Type B pancreatic cell (in vitro differentiated cells): ENCODE results near the gene SLC6A13. TPM values are rescaled to one million over a fixed set of nuclear protein-coding genes. Genes with fewer than 3 reads are reported as not detected.
A peak's percentile ranks its signal among the peaks of the same experiment; 100 is the strongest.
"Not testable (repeated sequence)": the region's sequence is repeated elsewhere in the genome, so short reads cannot be mapped to it uniquely, and the experiment has no call there.

ENCODE experiments used
- DNase-seq: peaks from one replicate; pipeline ENCODE4 v3.0.0; 2021; ENCODE audit warnings: mixed read lengths; ENCODE audit not compliant: unreplicated experiment; ENCODE audit errors: extremely low spot score
- H3K27ac Mint-ChIP-seq: 2 replicates; pipeline ENCODE4 v1.8.0; 2021; ENCODE audit warnings: mild to moderate bottlenecking, mixed read lengths
- H3K27me3 Mint-ChIP-seq: 2 replicates; pipeline ENCODE4 v1.8.0; 2021; ENCODE audit warnings: mixed read lengths
- H3K36me3 Mint-ChIP-seq: 2 replicates; pipeline ENCODE4 v1.8.0; 2021; ENCODE audit warnings: mixed read lengths
- H3K4me1 Mint-ChIP-seq: one replicate; pipeline ENCODE4 v1.8.0; 2021; ENCODE audit warnings: mixed read lengths; ENCODE audit not compliant: unreplicated experiment
- H3K4me3 Mint-ChIP-seq: 2 replicates; pipeline ENCODE4 v1.8.0; 2021; ENCODE audit warnings: mild to moderate bottlenecking, mixed read lengths
- H3K9me3 Mint-ChIP-seq: 2 replicates; pipeline ENCODE4 v1.8.0; 2021; ENCODE audit warnings: mixed read lengths
- long read RNA-seq: library from polyadenylated mRNA; unstranded; transcript quantifications from one replicate; pipeline ENCODE4 v2.0.0, GENCODE V29; 2020
- total RNA-seq: library from RNA; stranded (reverse); gene quantifications from 2 replicates; pipeline ENCODE4 v1.2.1, GENCODE V29; 2021; ENCODE audit warnings: low replicate concordance
- TF ChIP-seq, protein P1 (sequence below): fragments of 200-600 bp; sonication (generic); conservative IDR thresholded peaks from 2 replicates; pipeline ENCODE4 v1.5.0; 2021; ENCODE audit warnings: antibody characterized with exemption, mild to moderate bottlenecking

Gene SLC6A13
- 5.5 and 7.0 TPM in 2 replicates for total RNA-seq
- long read RNA-seq, partial matches to known transcripts: 1 of 11 reads
- long read RNA-seq, other reads (novel, unspliced or antisense): 4 of 11 reads

GRCh38 chr12:262817-263216 is at the start of gene SLC6A13:
Gene SLC6A13, minus strand, starts transcription at chr12:262836. Its CDS starts 2,784 bp downstream, at chr12:260052.
- Mint-ChIP-seq H3K4me1 (peaks cover 12% of the 10 kb centered on the region), H3K27ac (peak within 1 kb of the TSS; percentile 79), H3K4me3 (peak within 1 kb of the TSS; percentile 75), H3K27me3 (peaks cover 17% of the 10 kb centered on the region), H3K36me3 (no peaks in the 10 kb centered on the region), H3K9me3 (no peaks in the 10 kb centered on the region)
- TF ChIP-seq, protein P1, sequence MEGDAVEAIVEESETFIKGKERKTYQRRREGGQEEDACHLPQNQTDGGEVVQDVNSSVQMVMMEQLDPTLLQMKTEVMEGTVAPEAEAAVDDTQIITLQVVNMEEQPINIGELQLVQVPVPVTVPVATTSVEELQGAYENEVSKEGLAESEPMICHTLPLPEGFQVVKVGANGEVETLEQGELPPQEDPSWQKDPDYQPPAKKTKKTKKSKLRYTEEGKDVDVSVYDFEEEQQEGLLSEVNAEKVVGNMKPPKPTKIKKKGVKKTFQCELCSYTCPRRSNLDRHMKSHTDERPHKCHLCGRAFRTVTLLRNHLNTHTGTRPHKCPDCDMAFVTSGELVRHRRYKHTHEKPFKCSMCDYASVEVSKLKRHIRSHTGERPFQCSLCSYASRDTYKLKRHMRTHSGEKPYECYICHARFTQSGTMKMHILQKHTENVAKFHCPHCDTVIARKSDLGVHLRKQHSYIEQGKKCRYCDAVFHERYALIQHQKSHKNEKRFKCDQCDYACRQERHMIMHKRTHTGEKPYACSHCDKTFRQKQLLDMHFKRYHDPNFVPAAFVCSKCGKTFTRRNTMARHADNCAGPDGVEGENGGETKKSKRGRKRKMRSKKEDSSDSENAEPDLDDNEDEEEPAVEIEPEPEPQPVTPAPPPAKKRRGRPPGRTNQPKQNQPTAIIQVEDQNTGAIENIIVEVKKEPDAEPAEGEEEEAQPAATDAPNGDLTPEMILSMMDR: no peak
- DNase-seq: no peak

DNA sequence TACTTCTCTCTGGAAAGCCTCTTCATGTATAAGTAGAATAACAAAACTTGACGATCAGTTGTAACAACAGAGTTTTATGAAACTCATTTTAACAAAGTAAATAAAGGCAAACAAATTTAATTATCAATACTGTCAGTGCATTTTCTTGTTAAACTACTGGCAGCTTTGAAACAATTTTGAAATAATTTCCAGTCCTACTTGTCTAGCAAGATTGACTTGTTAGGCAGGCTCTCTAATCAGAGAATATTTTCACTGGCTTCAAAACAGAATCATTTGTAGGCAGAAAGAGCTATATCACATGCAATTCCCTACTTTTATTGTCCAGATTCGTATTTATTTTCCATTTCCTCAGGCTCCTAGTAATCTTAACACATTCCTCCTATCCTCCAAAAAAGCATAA is 45.9 kb upstream of the SLC6A13 start:
- Mint-ChIP-seq H3K4me3 (peak overlapping the region; percentile 18), H3K27ac (peak overlapping the region; percentile 53), H3K36me3 (peaks cover 88% of the 10 kb centered on the region), H3K9me3 (no peaks in the 10 kb centered on the region), H3K4me1 (no peaks in the 10 kb centered on the region), H3K27me3 (no peaks in the 10 kb centered on the region)
- TF ChIP-seq, protein P1: no peak
- DNase-seq: no peak

DNA sequence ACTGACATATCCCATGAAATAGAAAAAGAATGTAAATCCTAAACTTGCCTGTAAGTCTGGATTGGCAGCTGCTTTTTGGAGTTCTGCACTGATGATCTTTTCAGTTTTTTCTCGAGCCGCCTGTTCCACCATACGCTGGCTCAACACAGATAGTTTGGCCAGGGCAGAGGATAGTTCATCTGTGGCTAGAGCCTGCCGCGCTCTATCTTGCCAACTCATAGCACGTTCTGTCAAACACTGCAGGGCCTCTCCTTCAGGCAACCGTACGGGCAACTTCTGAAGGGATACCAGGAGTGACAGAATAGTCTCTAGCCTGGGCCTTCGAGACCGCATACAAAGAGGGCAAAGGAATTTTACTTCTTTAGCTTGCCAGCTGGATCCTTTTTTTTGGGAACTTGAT is 44.8 kb upstream of the SLC6A13 start:
- Mint-ChIP-seq H3K27ac (no peak overlapping the region), H3K4me3 (no peak overlapping the region), H3K27me3 (no peaks in the 10 kb centered on the region), H3K9me3 (no peaks in the 10 kb centered on the region), H3K4me1 (no peaks in the 10 kb centered on the region), H3K36me3 (peaks cover 93% of the 10 kb centered on the region)
- no peak for DNase-seq
- TF ChIP-seq, protein P1: no peak

DNA sequence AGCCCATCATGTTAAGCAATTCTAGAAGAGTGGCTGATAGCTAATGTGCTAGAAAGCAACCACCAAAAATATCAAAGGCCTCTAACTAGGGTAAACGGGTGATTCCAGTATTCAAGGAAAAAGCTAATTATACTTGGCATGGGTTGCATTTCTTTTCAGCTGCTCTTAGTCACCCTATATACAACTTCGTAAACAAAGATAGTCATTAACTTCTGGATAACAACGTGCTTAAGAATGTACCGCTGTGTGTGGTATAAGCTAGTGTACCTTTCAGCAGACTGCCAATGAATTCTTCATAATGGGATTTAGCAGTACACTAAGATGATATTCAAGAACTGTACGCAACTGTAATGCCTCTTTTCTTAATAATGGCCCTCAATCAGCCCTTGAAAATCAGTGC is 42.2 kb upstream of the SLC6A13 start:
- peaks cover 96% of the 10 kb centered on the region for H3K36me3 Mint-ChIP-seq
- DNase-seq: no peak

GRCh38 chr12:302766-303165 is 40.1 kb upstream of the SLC6A13 start:
- H3K27ac Mint-ChIP-seq, DNase-seq, H3K4me1 Mint-ChIP-seq, H3K27me3 Mint-ChIP-seq, H3K4me3 Mint-ChIP-seq, H3K9me3 Mint-ChIP-seq: not testable (repeated sequence)
- H3K36me3 Mint-ChIP-seq: peaks cover 97% of the 10 kb centered on the region

More for the DNA sequence above, 42.2 kb upstream of the SLC6A13 start:
- no peak overlapping the region for H3K4me3 Mint-ChIP-seq
- no peaks in the 10 kb centered on the region for H3K4me1 Mint-ChIP-seq
- TF ChIP-seq, protein P1: no peak
- no peak overlapping the region for H3K27ac Mint-ChIP-seq
- H3K9me3 Mint-ChIP-seq: no peaks in the 10 kb centered on the region
- no peaks in the 10 kb centered on the region for H3K27me3 Mint-ChIP-seq

DNA sequence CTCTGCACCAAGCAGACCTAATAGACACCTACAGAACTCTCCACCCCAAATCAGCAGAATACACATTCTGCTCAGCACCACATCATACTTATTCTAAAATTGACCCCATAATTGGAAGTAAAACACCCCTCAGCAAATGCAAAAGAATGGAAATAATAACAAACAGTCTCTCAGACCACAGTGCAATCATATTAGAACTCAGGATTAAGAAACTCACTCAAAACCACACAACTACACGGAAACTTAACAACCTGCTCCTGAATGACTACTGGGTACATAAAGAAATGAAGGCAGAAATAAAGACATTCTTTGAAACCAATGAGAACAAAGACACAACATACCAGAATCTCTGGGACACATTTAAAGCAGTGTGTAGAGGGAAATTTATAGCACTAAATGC is 37.5 kb upstream of the SLC6A13 start:
- H3K27ac Mint-ChIP-seq, H3K4me1 Mint-ChIP-seq, H3K27me3 Mint-ChIP-seq, H3K9me3 Mint-ChIP-seq, DNase-seq, H3K4me3 Mint-ChIP-seq: not testable (repeated sequence)
- H3K36me3 Mint-ChIP-seq: peaks cover 89% of the 10 kb centered on the region

DNA sequence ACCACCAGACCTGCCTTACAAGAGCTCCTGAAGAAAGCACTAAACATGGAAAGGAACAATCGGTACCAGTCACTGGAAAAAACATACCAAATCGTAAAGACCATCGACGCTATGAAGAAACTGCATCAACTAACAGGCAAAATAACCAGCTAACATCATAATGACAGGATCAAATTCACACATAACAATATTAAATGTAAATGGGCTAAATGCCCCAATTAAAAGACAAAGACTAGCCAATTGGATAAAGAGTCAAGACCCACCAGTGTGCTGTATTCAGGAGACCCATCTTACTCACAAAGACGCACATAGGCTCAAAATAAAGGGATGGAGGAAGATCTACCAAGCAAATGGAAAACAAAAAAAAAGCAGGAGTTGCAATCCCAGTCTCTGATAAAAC is 36.9 kb upstream of the SLC6A13 start:
- H3K27ac Mint-ChIP-seq, H3K9me3 Mint-ChIP-seq, H3K27me3 Mint-ChIP-seq, DNase-seq, H3K4me1 Mint-ChIP-seq, H3K4me3 Mint-ChIP-seq: not testable (repeated sequence)
- H3K36me3 Mint-ChIP-seq: peaks cover 89% of the 10 kb centered on the region

GRCh38 chr12:298059-298458 is 35.4 kb upstream of the SLC6A13 start:
- not testable (repeated sequence) for H3K4me1 Mint-ChIP-seq, H3K27ac Mint-ChIP-seq, H3K9me3 Mint-ChIP-seq, H3K27me3 Mint-ChIP-seq, H3K4me3 Mint-ChIP-seq, DNase-seq
- H3K36me3 Mint-ChIP-seq: peaks cover 84% of the 10 kb centered on the region
